Measurements from ENCODE around the gene LGI2.

LGI2 gene, protein sequence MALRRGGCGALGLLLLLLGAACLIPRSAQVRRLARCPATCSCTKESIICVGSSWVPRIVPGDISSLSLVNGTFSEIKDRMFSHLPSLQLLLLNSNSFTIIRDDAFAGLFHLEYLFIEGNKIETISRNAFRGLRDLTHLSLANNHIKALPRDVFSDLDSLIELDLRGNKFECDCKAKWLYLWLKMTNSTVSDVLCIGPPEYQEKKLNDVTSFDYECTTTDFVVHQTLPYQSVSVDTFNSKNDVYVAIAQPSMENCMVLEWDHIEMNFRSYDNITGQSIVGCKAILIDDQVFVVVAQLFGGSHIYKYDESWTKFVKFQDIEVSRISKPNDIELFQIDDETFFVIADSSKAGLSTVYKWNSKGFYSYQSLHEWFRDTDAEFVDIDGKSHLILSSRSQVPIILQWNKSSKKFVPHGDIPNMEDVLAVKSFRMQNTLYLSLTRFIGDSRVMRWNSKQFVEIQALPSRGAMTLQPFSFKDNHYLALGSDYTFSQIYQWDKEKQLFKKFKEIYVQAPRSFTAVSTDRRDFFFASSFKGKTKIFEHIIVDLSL

DNA sequence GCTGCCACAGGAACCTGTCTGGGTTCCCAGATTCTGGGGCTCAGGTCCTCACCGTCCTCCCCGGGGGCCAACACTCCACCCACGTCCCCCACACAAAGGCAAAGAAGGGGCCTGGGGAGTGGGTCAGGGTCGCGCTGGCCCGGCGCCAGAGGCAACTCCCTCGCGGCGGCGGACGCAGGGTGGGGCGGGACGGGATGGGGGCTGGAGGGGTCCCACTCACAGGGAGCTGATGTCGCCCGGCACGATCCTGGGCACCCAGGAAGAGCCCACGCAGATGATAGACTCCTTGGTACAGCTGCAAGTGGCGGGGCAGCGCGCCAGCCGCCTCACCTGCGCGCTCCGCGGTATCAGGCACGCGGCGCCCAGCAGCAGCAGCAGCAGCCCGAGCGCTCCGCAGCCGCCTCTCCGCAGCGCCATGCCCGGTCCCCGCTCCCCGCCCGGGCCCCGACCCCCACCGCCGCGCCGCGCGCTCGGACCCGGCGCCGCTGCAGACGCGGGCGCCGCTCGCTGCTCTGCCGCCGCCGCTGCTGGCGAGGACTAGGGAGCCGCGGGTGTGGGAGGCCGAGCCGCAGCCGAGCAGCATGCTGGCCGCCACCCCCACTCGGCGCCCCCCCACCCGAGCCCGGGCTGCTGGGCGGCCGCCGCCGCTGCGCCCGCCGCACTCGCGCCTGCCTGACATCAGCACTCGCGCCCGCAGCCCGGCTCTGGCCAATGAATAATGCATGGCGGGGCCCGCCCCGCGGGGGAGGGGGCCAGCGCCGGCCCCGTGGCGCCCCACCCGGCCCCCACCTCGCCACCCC lies at the start of gene LGI2:
TSS of gene LGI2 (minus strand) at position 670 of the 800 bp plus-strand sequence. CDS start at position 417, 253 bp downstream.
- H3K9ac ChIP-seq (ENCODE audit: low read depth, low read length) = no peak within 1 kb of the TSS
- H3K4me2 ChIP-seq (ENCODE audit: insufficient read depth, low read length) = no peak within 1 kb of the TSS
- H3K4me3 ChIP-seq (ENCODE audit: low read depth in 1 of 2, low read length in 2 of 2) = no peak within 1 kb of the TSS
- H3K9me3 ChIP-seq (ENCODE audit: insufficient read depth, low read length, severe bottlenecking) = no peaks in the 10 kb centered on the region
- ATAC-seq (ENCODE audit: insufficient read depth, low read depth) (no peak), DNase-seq (no peak)
- no peaks in the 10 kb centered on the region for H3K4me1 ChIP-seq (ENCODE audit: insufficient read depth, low read length)
- no peaks in the 10 kb centered on the region for H3K36me3 ChIP-seq (ENCODE audit: insufficient read depth, low read length)
- TF ChIP-seq, protein P1, sequence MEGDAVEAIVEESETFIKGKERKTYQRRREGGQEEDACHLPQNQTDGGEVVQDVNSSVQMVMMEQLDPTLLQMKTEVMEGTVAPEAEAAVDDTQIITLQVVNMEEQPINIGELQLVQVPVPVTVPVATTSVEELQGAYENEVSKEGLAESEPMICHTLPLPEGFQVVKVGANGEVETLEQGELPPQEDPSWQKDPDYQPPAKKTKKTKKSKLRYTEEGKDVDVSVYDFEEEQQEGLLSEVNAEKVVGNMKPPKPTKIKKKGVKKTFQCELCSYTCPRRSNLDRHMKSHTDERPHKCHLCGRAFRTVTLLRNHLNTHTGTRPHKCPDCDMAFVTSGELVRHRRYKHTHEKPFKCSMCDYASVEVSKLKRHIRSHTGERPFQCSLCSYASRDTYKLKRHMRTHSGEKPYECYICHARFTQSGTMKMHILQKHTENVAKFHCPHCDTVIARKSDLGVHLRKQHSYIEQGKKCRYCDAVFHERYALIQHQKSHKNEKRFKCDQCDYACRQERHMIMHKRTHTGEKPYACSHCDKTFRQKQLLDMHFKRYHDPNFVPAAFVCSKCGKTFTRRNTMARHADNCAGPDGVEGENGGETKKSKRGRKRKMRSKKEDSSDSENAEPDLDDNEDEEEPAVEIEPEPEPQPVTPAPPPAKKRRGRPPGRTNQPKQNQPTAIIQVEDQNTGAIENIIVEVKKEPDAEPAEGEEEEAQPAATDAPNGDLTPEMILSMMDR (IDR thresholded peaks at IDR 0.05; ENCODE audit: borderline replicate concordance, extremely low read depth, low read length, poor library complexity, severe bottlenecking) = no peak
- TF ChIP-seq EZH2 (IDR thresholded peaks at IDR 0.05; ENCODE audit: borderline replicate concordance, low read depth, low read length, severe bottlenecking) = no peak
- no peak within 1 kb of the TSS for H3K27ac ChIP-seq (ENCODE audit: low read length)
- H2AFZ ChIP-seq (ENCODE audit: low read depth, low read length) = no peak within 1 kb of the TSS
- no peaks in the 10 kb centered on the region for H3K79me2 ChIP-seq (ENCODE audit: insufficient read depth, low read length)
- no peaks in the 10 kb centered on the region for H4K20me1 ChIP-seq (ENCODE audit: insufficient read depth, low read length)
- no peaks in the 10 kb centered on the region for H3K27me3 ChIP-seq (ENCODE audit: insufficient read depth, low read length, poor library complexity)

DNA sequence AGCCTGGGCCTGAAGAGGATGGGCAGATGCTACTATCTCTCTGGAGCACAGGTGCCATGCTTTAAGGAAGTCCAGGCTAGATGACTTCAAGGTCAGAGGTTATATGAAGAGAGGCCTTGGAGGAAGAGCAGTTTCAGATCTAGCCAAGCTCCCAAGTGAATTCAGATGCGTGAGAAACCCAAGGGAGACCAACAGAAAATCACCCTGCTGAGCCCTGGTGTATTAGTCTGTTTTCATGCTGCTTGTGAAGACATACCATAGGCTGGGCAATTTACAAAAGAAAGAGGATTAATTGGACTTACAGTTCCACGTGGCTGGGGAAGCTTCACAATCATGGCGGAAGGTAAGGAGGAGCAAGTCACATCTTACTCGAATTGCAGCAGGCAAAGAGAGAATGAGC lies 47.8 kb upstream of the LGI2 start:
- Histone ChIP-seq H3K9ac (ENCODE audit: low read depth, low read length) (no peak overlapping the region), H2AFZ (ENCODE audit: low read depth, low read length) (no peak overlapping the region), H3K4me3 (ENCODE audit: low read depth in 1 of 2, low read length in 2 of 2) (no peak overlapping the region), H3K4me2 (ENCODE audit: insufficient read depth, low read length) (no peak overlapping the region), H3K4me1 (ENCODE audit: insufficient read depth, low read length) (no peaks in the 10 kb centered on the region), H3K79me2 (ENCODE audit: insufficient read depth, low read length) (no peaks in the 10 kb centered on the region), H4K20me1 (ENCODE audit: insufficient read depth, low read length) (no peaks in the 10 kb centered on the region), H3K9me3 (ENCODE audit: insufficient read depth, low read length, severe bottlenecking) (no peaks in the 10 kb centered on the region), H3K36me3 (ENCODE audit: insufficient read depth, low read length) (no peaks in the 10 kb centered on the region), H3K27me3 (ENCODE audit: insufficient read depth, low read length, poor library complexity) (no peaks in the 10 kb centered on the region), H3K27ac (ENCODE audit: low read length) (no peak overlapping the region)
- no peak for DNase-seq
- TF ChIP-seq, protein P1 (IDR thresholded peaks at IDR 0.05; ENCODE audit: borderline replicate concordance, extremely low read depth, low read length, poor library complexity, severe bottlenecking) = no peak
- no peak for TF ChIP-seq EZH2 (IDR thresholded peaks at IDR 0.05; ENCODE audit: borderline replicate concordance, low read depth, low read length, severe bottlenecking)
- no peak for ATAC-seq (ENCODE audit: insufficient read depth, low read depth)

DNA sequence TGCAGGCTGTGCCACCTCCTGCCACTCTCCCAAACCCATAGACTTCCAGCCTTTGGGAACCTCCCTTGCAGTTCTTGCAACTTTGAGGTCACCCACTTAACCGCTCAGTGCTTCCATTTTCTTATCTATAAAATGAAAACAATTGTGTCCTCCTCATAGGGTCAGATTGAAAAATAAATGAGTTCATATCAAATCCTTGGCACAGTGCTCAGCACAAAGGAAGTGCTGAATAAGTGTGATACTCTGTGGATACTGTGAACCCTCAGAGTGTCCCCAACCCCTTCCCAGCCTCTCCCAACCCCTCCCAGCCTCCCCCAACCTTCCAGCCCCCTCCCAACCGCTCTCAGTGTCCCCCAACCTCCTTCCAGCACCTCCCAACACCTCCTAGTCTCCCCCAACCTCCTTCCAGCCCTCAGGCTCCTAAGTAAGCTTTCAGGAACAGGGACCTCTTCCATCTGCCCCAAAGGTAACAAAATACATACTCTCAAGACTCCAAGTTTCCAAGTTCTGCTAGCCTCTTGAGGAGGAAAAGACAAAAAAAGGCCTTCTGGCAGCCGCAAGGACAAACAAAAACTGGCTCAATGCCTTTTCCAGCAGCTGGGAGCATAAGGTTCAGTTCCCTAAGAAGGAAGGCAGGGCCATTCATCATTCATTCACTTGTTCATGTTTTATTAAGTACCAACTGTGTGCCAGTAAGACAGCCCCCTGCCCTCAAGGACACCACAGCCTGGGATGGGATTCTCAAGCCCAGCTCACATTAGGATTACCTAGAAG lies 46.1 kb upstream of the LGI2 start:
- no peak overlapping the region for H3K4me3 ChIP-seq (ENCODE audit: low read depth in 1 of 2, low read length in 2 of 2)
- TF ChIP-seq EZH2 (IDR thresholded peaks at IDR 0.05; ENCODE audit: borderline replicate concordance, low read depth, low read length, severe bottlenecking) = no peak
- TF ChIP-seq, protein P1 (IDR thresholded peaks at IDR 0.05; ENCODE audit: borderline replicate concordance, extremely low read depth, low read length, poor library complexity, severe bottlenecking) = no peak
- ATAC-seq (ENCODE audit: insufficient read depth, low read depth) = no peak
- H3K27me3 ChIP-seq (ENCODE audit: insufficient read depth, low read length, poor library complexity) = no peaks in the 10 kb centered on the region
- H3K4me1 ChIP-seq (ENCODE audit: insufficient read depth, low read length) = no peaks in the 10 kb centered on the region
- no peak overlapping the region for H3K9ac ChIP-seq (ENCODE audit: low read depth, low read length)
- no peaks in the 10 kb centered on the region for H3K79me2 ChIP-seq (ENCODE audit: insufficient read depth, low read length)
- H3K27ac ChIP-seq (ENCODE audit: low read length) = no peak overlapping the region
- H3K9me3 ChIP-seq (ENCODE audit: insufficient read depth, low read length, severe bottlenecking) = no peaks in the 10 kb centered on the region
- no peaks in the 10 kb centered on the region for H3K36me3 ChIP-seq (ENCODE audit: insufficient read depth, low read length)
- DNase-seq = no peak
- no peak overlapping the region for H3K4me2 ChIP-seq (ENCODE audit: insufficient read depth, low read length)
- no peaks in the 10 kb centered on the region for H4K20me1 ChIP-seq (ENCODE audit: insufficient read depth, low read length)
- no peak overlapping the region for H2AFZ ChIP-seq (ENCODE audit: low read depth, low read length)
